K562 (cell line): ENCODE results near the gene RAB5A. TPM values are rescaled to one million over a fixed set of nuclear protein-coding genes. Genes with fewer than 3 reads are reported as not detected.

ENCODE experiments used
- CHD7 ChIP-seq: fragments of 200-600 bp; sonication (generic); IDR thresholded peaks from one replicate; pipeline ENCODE4 v1.6.1; 2012; ENCODE audit warnings: mild to moderate bottlenecking, low read depth, low read length, inconsistent platforms
- MNT ChIP-seq, 2 experiments: fragments of 450-650 bp; conservative IDR thresholded peaks; 2 replicates each; pipeline ENCODE4 v1.6.1; 2017; ENCODE audit warnings: mild to moderate bottlenecking in 2 of 2, moderate library complexity in 2 of 2
- NFYB ChIP-seq: IDR thresholded peaks from 2 replicates; pipeline ENCODE4 v1.6.1; 2011; ENCODE audit warnings: mild to moderate bottlenecking, moderate library complexity; ENCODE audit not compliant: insufficient read length; ENCODE audit errors: extremely low read depth
- RB1 ChIP-seq: fragments of 450-650 bp; IDR thresholded peaks from 2 replicates; pipeline ENCODE4 v1.6.1; 2017; ENCODE audit warnings: low read depth, mild to moderate bottlenecking
- RNF219 ChIP-seq: fragments of 250-450 bp; sonication (Bioruptor Pico); IDR thresholded peaks from 2 replicates; pipeline ENCODE4 v1.5.0; 2022; ENCODE audit warnings: mild to moderate bottlenecking
- SMARCA4 ChIP-seq: fragments of 450-650 bp; IDR thresholded peaks from 2 replicates; pipeline ENCODE4 v1.6.1; 2016
- STAT5A ChIP-seq: IDR thresholded peaks from 2 replicates; pipeline ENCODE4 v1.6.1; 2012; ENCODE audit warnings: low read length, inconsistent platforms, borderline replicate concordance
- ZC3H4 ChIP-seq: sonication (generic); formaldehyde crosslinking; IDR thresholded peaks from 2 replicates; pipeline ENCODE4 v1.9.0; 2021; ENCODE audit warnings: missing genetic modification reagents, borderline replicate concordance
- ZNF830 ChIP-seq: fragments of 250-450 bp; sonication (Bioruptor Pico); IDR thresholded peaks from 2 replicates; pipeline ENCODE4 v1.5.0; 2021; ENCODE audit warnings: mild to moderate bottlenecking
- polyA plus RNA-seq, 8 experiments: library from polyadenylated mRNA; depleted of rRNA in 4 of 8; stranded (reverse) in 5 of 8; unstranded in 3 of 8; fragments of >200 nt; fragmentation: Nextera tagmentation in 2 of 8; fragmentation: Illumina TruSeq in 1 of 8; extraction: Ambion mirVana in 2 of 8; extraction: Trizol in 1 of 8; gene quantifications; 2 replicates each; pipeline versions ENCODE4 v1.2.1 to v1.2.3, GENCODE V29; 2011 to 2014; ENCODE audit warnings: inconsistent platforms in 1 of 8, missing spikeins in 1 of 8
- total RNA-seq, 7 experiments: library from RNA; depleted of rRNA in 6 of 7; stranded (reverse); fragments of >200 nt in 6 of 7; fragmentation: Illumina TruSeq in 2 of 7; extraction: Trizol in 2 of 7; gene quantifications; 2 replicates each; pipeline versions ENCODE4 v1.2.1 to v1.2.3, GENCODE V29; 2011 to 2021; ENCODE audit warnings: low replicate concordance in 1 of 7
- TF ChIP-seq, protein P1 (sequence below): fragments of 250-450 bp; sonication (Bioruptor Pico); IDR thresholded peaks from 2 replicates; pipeline ENCODE4 v1.8.0; 2022; ENCODE audit warnings: inconsistent platforms

Gene RAB5A
- total and polyA plus RNA-seq, 9 of the 15 experiments (the other 6 are each of a cell fraction or from before 2014, with no cell fraction given) = 28.3 to 64.2 (median 49.0) TPM

DNA sequence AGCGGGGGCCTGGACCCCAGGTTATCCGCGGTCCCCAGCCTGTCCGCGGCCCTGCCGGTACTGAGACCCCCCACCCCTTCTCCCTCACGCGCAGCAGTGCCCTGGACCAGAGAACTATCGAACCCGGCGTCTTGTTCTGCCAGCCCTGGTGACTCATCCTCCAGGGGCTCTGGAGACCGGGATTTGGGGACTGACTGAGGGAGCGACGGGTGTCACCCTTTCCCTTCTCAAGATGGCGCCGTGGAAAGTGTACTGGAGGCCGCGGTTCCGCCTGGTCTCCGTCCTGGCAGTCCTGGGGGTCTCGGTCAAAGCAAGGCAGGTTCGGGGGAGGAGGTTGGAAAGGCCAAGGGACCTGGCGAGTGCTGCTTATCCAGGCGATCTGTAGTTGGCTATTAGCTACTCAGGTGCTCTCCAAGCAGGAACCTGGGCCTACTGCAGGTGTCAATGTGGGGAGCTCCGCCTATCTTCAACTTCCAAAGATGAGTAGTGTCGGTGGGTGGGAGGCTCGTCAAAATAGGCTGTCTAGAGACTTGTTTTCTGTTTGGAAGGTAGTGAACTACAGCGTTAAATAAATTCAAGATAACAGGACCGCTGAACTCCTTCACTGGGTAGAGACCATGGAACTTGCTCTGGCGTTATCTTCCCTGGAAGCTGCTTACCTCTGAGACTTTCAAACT, 790 bp downstream of the RAB5A start (continued):
- no peak for TF ChIP-seq CHD7
- 0 out of 2 replicates have a peak, but pooled peaks have one; percentile 27 for TF ChIP-seq SMARCA4
- no peak for TF ChIP-seq NFYB
- TF ChIP-seq RNF219 = no peak
- no peak for TF ChIP-seq ZNF830
- TF ChIP-seq ZC3H4 (CRISPR knock-in tag) = no peak
- TF ChIP-seq, protein P1, sequence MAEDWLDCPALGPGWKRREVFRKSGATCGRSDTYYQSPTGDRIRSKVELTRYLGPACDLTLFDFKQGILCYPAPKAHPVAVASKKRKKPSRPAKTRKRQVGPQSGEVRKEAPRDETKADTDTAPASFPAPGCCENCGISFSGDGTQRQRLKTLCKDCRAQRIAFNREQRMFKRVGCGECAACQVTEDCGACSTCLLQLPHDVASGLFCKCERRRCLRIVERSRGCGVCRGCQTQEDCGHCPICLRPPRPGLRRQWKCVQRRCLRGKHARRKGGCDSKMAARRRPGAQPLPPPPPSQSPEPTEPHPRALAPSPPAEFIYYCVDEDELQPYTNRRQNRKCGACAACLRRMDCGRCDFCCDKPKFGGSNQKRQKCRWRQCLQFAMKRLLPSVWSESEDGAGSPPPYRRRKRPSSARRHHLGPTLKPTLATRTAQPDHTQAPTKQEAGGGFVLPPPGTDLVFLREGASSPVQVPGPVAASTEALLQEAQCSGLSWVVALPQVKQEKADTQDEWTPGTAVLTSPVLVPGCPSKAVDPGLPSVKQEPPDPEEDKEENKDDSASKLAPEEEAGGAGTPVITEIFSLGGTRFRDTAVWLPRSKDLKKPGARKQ (CRISPR knock-in tag) = no peak
- 0 out of 2 replicates have a peak, but pooled peaks have one; percentile 19 for TF ChIP-seq RB1
- TF ChIP-seq MNT (conservative IDR thresholded peaks at IDR 0.05) = no peak
- no peak for TF ChIP-seq STAT5A
